Calu3 (cell line): ENCODE results near the gene MTMR2. TPM values are rescaled to one million over a fixed set of nuclear protein-coding genes. Genes with fewer than 3 reads are reported as not detected.

Experiments
- BruUV-seq: library from RNA; stranded (reverse); fragments of 400-500 nt; replicated peaks from 2 replicates; lab custom pipeline; 2021; lab: Mats Ljungman, UMichigan
- CTCF ChIA-PET: fragments of 300-600 bp; sonication (Branson Sonifier 250); formaldehyde crosslinking; loops from one replicate; lab custom pipeline; 2022; ENCODE audit warnings: antibody characterized with exemption; lab: Charles Lee
- DNase-seq: peaks from one replicate; pipeline ENCODE4 v3.0.0; 2022
- H3K27ac Mint-ChIP-seq: one replicate; pipeline ENCODE4 v1.8.0; 2022; ENCODE audit warnings: mixed read lengths; ENCODE audit not compliant: unreplicated experiment
- H3K27me3 Mint-ChIP-seq: one replicate; pipeline ENCODE4 v1.8.0; 2022; ENCODE audit warnings: mixed read lengths; ENCODE audit not compliant: unreplicated experiment
- H3K36me3 Mint-ChIP-seq: one replicate; pipeline ENCODE4 v1.8.0; 2022; ENCODE audit warnings: mild to moderate bottlenecking, moderate library complexity, mixed read lengths; ENCODE audit not compliant: insufficient read depth, unreplicated experiment
- H3K4me1 Mint-ChIP-seq: one replicate; pipeline ENCODE4 v1.8.0; 2022; ENCODE audit warnings: mild to moderate bottlenecking, low read depth, mixed read lengths; ENCODE audit not compliant: unreplicated experiment
- H3K4me3 Mint-ChIP-seq: one replicate; pipeline ENCODE4 v1.8.0; 2022; ENCODE audit warnings: mild to moderate bottlenecking, low read depth, moderate library complexity, mixed read lengths; ENCODE audit not compliant: unreplicated experiment
- H3K9me3 Mint-ChIP-seq: one replicate; pipeline ENCODE4 v1.8.0; 2022; ENCODE audit warnings: low read depth, mixed read lengths; ENCODE audit not compliant: unreplicated experiment
- intact Hi-C: fragments of 100-400 bp; cut with micrococcal nuclease; formaldehyde crosslinking; loops from one replicate; pipeline ENCODE4 v1.10.0; 2022; ENCODE audit not compliant: unreplicated experiment
- total RNA-seq: library from RNA; stranded (reverse); gene quantifications from 2 replicates; pipeline ENCODE4 v1.2.3, GENCODE V29; 2022
- TF ChIP-seq, protein P1 (sequence below): fragments of 200-600 bp; IDR thresholded peaks from one replicate; pipeline ENCODE4 v1.8.0; 2022; ENCODE audit warnings: antibody characterized with exemption; ENCODE audit not compliant: unreplicated experiment

Gene MTMR2
- total RNA-seq, 1 experiment from 2014 or later, result 17.4 TPM

DNA sequence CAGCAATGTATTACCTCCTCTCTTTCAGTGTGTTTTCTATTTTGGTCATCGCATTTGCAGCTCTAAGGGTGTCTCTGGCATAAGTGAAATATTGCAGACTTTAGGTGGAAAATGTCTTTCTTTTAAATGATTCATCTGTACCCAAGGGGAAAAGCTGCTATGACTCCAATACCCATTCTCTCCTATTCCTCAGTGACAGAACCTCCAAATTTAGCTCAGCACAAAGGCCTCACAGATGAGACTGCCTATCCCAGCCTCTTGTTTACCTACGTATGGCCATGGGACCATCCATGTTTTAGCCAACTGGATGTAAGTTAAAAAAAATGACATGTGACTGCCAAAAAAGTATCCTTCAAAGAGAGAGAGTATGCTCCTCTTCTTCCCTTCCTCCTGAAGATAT is 7.9 kb downstream of the MTMR2 start:
- Mint-ChIP-seq H3K4me1 (no peaks in the 10 kb centered on the region), H3K27ac (no peak overlapping the region), H3K4me3 (no peak overlapping the region), H3K9me3 (no peaks in the 10 kb centered on the region), H3K27me3 (no peaks in the 10 kb centered on the region), H3K36me3 (no peaks in the 10 kb centered on the region)
- CTCF ChIA-PET, result interaction anchor here (1.3 kb wide), 1 partner anchor 427 kb away, joined by 4 read pairs; the partner anchor contains the start of gene MAML2
- BruUV-seq, result no TSS peak
- DNase-seq, result no peak
- TF ChIP-seq, protein P1, sequence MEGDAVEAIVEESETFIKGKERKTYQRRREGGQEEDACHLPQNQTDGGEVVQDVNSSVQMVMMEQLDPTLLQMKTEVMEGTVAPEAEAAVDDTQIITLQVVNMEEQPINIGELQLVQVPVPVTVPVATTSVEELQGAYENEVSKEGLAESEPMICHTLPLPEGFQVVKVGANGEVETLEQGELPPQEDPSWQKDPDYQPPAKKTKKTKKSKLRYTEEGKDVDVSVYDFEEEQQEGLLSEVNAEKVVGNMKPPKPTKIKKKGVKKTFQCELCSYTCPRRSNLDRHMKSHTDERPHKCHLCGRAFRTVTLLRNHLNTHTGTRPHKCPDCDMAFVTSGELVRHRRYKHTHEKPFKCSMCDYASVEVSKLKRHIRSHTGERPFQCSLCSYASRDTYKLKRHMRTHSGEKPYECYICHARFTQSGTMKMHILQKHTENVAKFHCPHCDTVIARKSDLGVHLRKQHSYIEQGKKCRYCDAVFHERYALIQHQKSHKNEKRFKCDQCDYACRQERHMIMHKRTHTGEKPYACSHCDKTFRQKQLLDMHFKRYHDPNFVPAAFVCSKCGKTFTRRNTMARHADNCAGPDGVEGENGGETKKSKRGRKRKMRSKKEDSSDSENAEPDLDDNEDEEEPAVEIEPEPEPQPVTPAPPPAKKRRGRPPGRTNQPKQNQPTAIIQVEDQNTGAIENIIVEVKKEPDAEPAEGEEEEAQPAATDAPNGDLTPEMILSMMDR, result no peak
- intact Hi-C loops, result no loop called here

DNA sequence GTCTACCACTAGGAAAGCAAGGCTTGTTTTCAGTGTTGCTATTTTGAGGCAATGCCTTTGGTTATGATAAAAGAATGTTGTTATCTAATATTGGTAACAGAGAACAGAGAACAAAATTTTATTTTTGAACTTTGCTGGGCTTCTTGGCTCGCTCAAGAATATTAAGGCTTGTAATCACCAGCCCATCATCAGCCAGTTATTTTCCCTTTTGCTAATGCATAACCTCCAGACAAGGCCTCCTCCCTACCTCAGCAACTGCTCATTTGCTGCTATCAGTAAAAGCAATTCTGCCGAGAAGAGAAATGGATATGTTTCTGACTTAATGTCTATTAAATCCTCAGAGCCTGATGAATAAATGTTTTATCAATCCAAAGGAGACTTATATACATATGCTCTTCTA is 8.9 kb downstream of the MTMR2 start:
- H3K9me3 Mint-ChIP-seq, result no peaks in the 10 kb centered on the region
- CTCF ChIA-PET, result no interaction called here
- no peaks in the 10 kb centered on the region for H3K4me1 Mint-ChIP-seq
- no peaks in the 10 kb centered on the region for H3K27me3 Mint-ChIP-seq
- DNase-seq, result no peak
- H3K27ac Mint-ChIP-seq, result no peak overlapping the region
- no peak overlapping the region for H3K4me3 Mint-ChIP-seq
- BruUV-seq, result no TSS peak
- TF ChIP-seq, protein P1, result no peak
- no peaks in the 10 kb centered on the region for H3K36me3 Mint-ChIP-seq
- intact Hi-C loops, result no loop called here

DNA sequence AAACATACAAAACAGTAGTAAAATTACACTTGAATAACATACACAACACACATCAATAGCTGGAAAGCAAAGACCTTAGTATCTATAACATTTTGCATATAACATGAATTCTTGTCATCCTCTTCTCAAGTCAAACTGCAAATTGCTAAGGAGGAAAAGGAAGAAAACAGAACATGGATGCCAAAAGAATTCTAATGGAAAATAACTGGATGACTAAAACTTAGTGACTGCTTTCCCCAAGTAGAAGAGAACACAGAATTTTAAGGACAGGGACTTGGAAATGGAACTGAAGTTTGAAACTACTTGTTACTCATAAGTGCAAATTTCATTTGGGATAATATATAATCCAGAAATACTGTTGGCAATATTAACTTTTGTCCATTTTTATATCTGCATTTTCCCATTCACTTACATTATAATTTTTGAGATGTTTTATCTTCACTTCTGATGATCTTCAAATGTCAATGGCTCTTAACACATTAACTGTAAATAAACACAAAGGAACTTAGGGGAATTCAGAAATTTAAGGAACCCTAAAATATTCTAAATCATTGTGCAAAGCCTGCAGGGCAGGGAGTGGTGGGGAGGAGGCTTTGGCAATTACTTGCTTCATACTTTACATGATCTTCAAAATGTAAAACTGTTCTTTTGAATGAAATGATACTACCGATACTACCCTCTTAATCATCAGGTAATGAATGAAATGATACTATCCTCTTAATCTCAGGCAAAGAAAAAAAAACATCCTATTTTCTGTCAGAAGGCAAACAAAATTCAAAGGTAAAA is 9.9 kb downstream of the MTMR2 start:
- no TSS peak for BruUV-seq
- Mint-ChIP-seq H3K4me1 (no peaks in the 10 kb centered on the region), H3K27me3 (no peaks in the 10 kb centered on the region), H3K27ac (no peak overlapping the region), H3K9me3 (no peaks in the 10 kb centered on the region), H3K36me3 (no peaks in the 10 kb centered on the region), H3K4me3 (no peak overlapping the region)
- CTCF ChIA-PET, result no interaction called here
- TF ChIP-seq, protein P1, result no peak
- DNase-seq, result no peak
- intact Hi-C loops, result no loop called here

DNA sequence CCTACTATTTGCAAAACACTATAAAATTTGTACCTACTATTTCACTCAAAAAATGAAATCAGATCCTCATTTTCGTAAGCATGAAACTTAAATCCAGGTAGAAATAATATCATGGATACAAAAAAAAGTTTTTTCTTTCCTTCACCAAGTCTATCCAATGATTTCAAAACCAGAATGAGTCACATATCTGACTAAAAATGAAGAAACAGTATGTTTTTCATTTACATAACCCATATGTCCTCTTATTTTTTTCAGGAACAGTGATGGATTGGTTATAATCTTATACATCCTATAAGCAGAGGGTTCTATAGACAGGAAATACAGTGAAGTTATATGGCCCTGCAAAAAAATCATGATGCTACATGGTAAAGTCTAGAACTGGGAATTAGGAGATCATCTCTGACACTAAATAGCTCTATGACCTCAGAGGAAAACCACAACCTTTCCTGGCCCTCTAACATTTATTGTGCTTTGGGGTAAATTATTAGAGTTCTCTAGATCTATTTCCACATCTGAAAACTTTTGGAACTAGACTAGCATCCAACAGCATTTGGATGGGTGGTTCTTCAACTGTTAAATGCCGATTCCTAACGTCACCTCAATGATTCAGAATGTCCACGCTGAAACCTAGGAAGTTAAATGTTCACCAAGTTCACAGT is 10.9 kb downstream of the MTMR2 start:
- no peaks in the 10 kb centered on the region for H3K9me3 Mint-ChIP-seq
- H3K27me3 Mint-ChIP-seq, result no peaks in the 10 kb centered on the region
- no peak overlapping the region for H3K4me3 Mint-ChIP-seq
- H3K27ac Mint-ChIP-seq, result no peak overlapping the region
- no peaks in the 10 kb centered on the region for H3K4me1 Mint-ChIP-seq
- no peaks in the 10 kb centered on the region for H3K36me3 Mint-ChIP-seq
- no peak for DNase-seq
- no TSS peak for BruUV-seq
- CTCF ChIA-PET, result no interaction called here
- TF ChIP-seq, protein P1, result no peak
- intact Hi-C loops, result no loop called here
